ENCODE data around the gene CMKLR1. TPM values are rescaled to one million over a fixed set of nuclear protein-coding genes. Genes with fewer than 3 reads are reported as not detected.

CMKLR1 gene
- total RNA-seq, 1 experiment from 2014 or later, result 0.24 TPM

- Histone ChIP-seq H3K27ac (ENCODE audit: low read depth, low read length, poor library complexity, severe bottlenecking) (no peak overlapping the region), H3K27me3 (replicated peaks; ENCODE audit: insufficient read depth, low read depth, low read length, poor library complexity) (peaks cover 18% of the 10 kb centered on the region), H3K4me3 (ENCODE audit: low read depth, low read length, poor library complexity, severe bottlenecking) (no peak overlapping the region), H3K4me1 (ENCODE audit: insufficient read depth, low read length, poor library complexity, severe bottlenecking) (no peaks in the 10 kb centered on the region), H3K9me3 (ENCODE audit: low read depth, low read length, poor library complexity, severe bottlenecking) (no peaks in the 10 kb centered on the region), H3K36me3 (ENCODE audit: insufficient read depth, low read length, poor library complexity, severe bottlenecking) (no peaks in the 10 kb centered on the region)
- intact Hi-C loops (cut with micrococcal nuclease; ENCODE audit: unreplicated experiment), result no loop called here
- POLR2A ChIA-PET (ENCODE audit: low non-redundant PET), result no interaction called here
- TF ChIP-seq CTCF (conservative IDR thresholded peaks at IDR 0.05; ENCODE audit: low read depth, low read length) (no peak), EZH2 (IDR thresholded peaks at IDR 0.05; ENCODE audit: borderline replicate concordance, low read depth, low read length, poor library complexity, severe bottlenecking) (no peak)
- CTCF ChIA-PET, result no interaction called here
- BruUV-seq (replicated peaks), result no TSS peak
- no peak for DNase-seq (ENCODE audit: low spot score)
Measured at GRCh38 chr12:108296945-108297344, 42.2 kb downstream of the CMKLR1 start.

GRCh38 chr12:108295641-108296040 is 43.5 kb downstream of the CMKLR1 start:
- H3K27ac ChIP-seq (ENCODE audit: low read depth, low read length, poor library complexity, severe bottlenecking), result no peak overlapping the region
- H3K9me3 ChIP-seq (ENCODE audit: low read depth, low read length, poor library complexity, severe bottlenecking), result no peaks in the 10 kb centered on the region
- H3K4me1 ChIP-seq (ENCODE audit: insufficient read depth, low read length, poor library complexity, severe bottlenecking), result no peaks in the 10 kb centered on the region
- intact Hi-C loops (cut with micrococcal nuclease; ENCODE audit: unreplicated experiment), result no loop called here
- H3K27me3 ChIP-seq (replicated peaks; ENCODE audit: insufficient read depth, low read depth, low read length, poor library complexity), result peaks cover 22% of the 10 kb centered on the region
- ChIA-PET CTCF (no interaction called here), POLR2A (ENCODE audit: low non-redundant PET) (no interaction called here)
- no peak overlapping the region for H3K4me3 ChIP-seq (ENCODE audit: low read depth, low read length, poor library complexity, severe bottlenecking)
- H3K36me3 ChIP-seq (ENCODE audit: insufficient read depth, low read length, poor library complexity, severe bottlenecking), result no peaks in the 10 kb centered on the region
- BruUV-seq (replicated peaks), result no TSS peak
- no peak for DNase-seq (ENCODE audit: low spot score)
- TF ChIP-seq CTCF (conservative IDR thresholded peaks at IDR 0.05; ENCODE audit: low read depth, low read length), result no peak
- TF ChIP-seq EZH2 (IDR thresholded peaks at IDR 0.05; ENCODE audit: borderline replicate concordance, low read depth, low read length, poor library complexity, severe bottlenecking), result no peak

- POLR2A ChIA-PET (ENCODE audit: low non-redundant PET), result no interaction called here
- Histone ChIP-seq H3K9me3 (ENCODE audit: low read depth, low read length, poor library complexity, severe bottlenecking) (no peaks in the 10 kb centered on the region), H3K27me3 (replicated peaks; ENCODE audit: insufficient read depth, low read depth, low read length, poor library complexity) (peaks cover 34% of the 10 kb centered on the region), H3K4me1 (ENCODE audit: insufficient read depth, low read length, poor library complexity, severe bottlenecking) (no peaks in the 10 kb centered on the region), H3K36me3 (ENCODE audit: insufficient read depth, low read length, poor library complexity, severe bottlenecking) (no peaks in the 10 kb centered on the region), H3K27ac (ENCODE audit: low read depth, low read length, poor library complexity, severe bottlenecking) (no peak overlapping the region), H3K4me3 (ENCODE audit: low read depth, low read length, poor library complexity, severe bottlenecking) (no peak overlapping the region)
- CTCF ChIA-PET, result no interaction called here
- intact Hi-C loops (cut with micrococcal nuclease; ENCODE audit: unreplicated experiment), result no loop called here
- no peak for DNase-seq (ENCODE audit: low spot score)
- TF ChIP-seq EZH2 (IDR thresholded peaks at IDR 0.05; ENCODE audit: borderline replicate concordance, low read depth, low read length, poor library complexity, severe bottlenecking) (no peak), CTCF (conservative IDR thresholded peaks at IDR 0.05; ENCODE audit: low read depth, low read length) (no peak)
- BruUV-seq (replicated peaks), result no TSS peak
Measured at GRCh38 chr12:108289350-108290161, 49.6 kb downstream of the CMKLR1 start.

All from A673 (cell line).